Activated T-cell treated with anti-CD3 and anti-CD28 coated beads, Interleukin-2, amount 50 U/mL, for 72 hours (primary cell): ENCODE measurements around the gene FLNA. TPM values are rescaled to one million over a fixed set of nuclear protein-coding genes. Genes with fewer than 3 reads are reported as not detected.
"Not testable (repeated sequence)": the region's sequence is repeated elsewhere in the genome, so short reads cannot be mapped to it uniquely, and the experiment has no call there.

Experiments used
- ATAC-seq, 2 donors: fragments of 150-1000 bp; cut with Tn5 transposase; replicated peaks in 1 of 2; 2 replicates each; pipeline ENCODE4 v1.10.0; 2021; ENCODE audit warnings: moderate library complexity in 2 of 2, mild to moderate bottlenecking in 1 of 2
- DNase-seq, 2 donors: peaks; one replicate each; pipeline ENCODE4 v3.0.0; 2021 to 2022; ENCODE audit warnings: mixed read lengths in 1 of 2
- H3K27ac Mint-ChIP-seq: one replicate; pipeline ENCODE4 v1.8.0; 2022; ENCODE audit warnings: mild to moderate bottlenecking, moderate library complexity, mixed read lengths
- H3K27me3 Mint-ChIP-seq: one replicate; pipeline ENCODE4 v1.8.0; 2022; ENCODE audit warnings: low read depth, mixed read lengths
- H3K36me3 Mint-ChIP-seq, 2 donors: one replicate each; pipeline ENCODE4 v1.8.0; 2022; ENCODE audit warnings: mixed read lengths in 2 of 2, mild to moderate bottlenecking in 1 of 2; ENCODE audit not compliant: insufficient read depth in 2 of 2
- H3K4me1 Mint-ChIP-seq: one replicate; pipeline ENCODE4 v1.8.0; 2022; ENCODE audit warnings: low read depth, mixed read lengths
- H3K4me3 Mint-ChIP-seq, 2 donors: one replicate each; pipeline ENCODE4 v1.8.0; 2022; ENCODE audit warnings: mild to moderate bottlenecking in 2 of 2, mixed read lengths in 2 of 2, moderate library complexity in 2 of 2
- H3K9me3 Mint-ChIP-seq, 2 donors: one replicate each; pipeline ENCODE4 v1.8.0; 2022; ENCODE audit warnings: mixed read lengths in 2 of 2
- total RNA-seq, 2 donors: library from RNA; stranded (reverse); gene quantifications; one replicate each; pipeline ENCODE4 v1.2.3, GENCODE V29; 2022

Gene FLNA
- total RNA-seq, 2 donors from 2014 or later, result 755 to 777 TPM

- Mint-ChIP-seq H3K4me3 (peak overlapping the region in 1 of 2 donors; percentile 91), H3K36me3 (peaks cover 18 to 20% of the 10 kb centered on the region in 2 donors)
- H3K9me3 Mint-ChIP-seq, ATAC-seq, DNase-seq, H3K27ac Mint-ChIP-seq, H3K27me3 Mint-ChIP-seq, H3K4me1 Mint-ChIP-seq: not testable (repeated sequence)
Observed at GRCh38 chrX:154396363-154396762, 21.9 kb upstream of the FLNA start.

- H3K36me3 Mint-ChIP-seq, H3K9me3 Mint-ChIP-seq, H3K4me1 Mint-ChIP-seq, H3K4me3 Mint-ChIP-seq, H3K27me3 Mint-ChIP-seq, H3K27ac Mint-ChIP-seq, DNase-seq: not testable (repeated sequence)
- ATAC-seq, result peak; percentile 71
Observed at GRCh38 chrX:154389812-154390747, 15.6 kb upstream of the FLNA start.

GRCh38 chrX:154388649-154389048 lies 14.2 kb upstream of the FLNA start:
- not testable (repeated sequence) for H3K27me3 Mint-ChIP-seq, DNase-seq, H3K27ac Mint-ChIP-seq, H3K9me3 Mint-ChIP-seq, H3K36me3 Mint-ChIP-seq, H3K4me3 Mint-ChIP-seq, H3K4me1 Mint-ChIP-seq
- ATAC-seq, result peak; percentile 34 to 36

DNA sequence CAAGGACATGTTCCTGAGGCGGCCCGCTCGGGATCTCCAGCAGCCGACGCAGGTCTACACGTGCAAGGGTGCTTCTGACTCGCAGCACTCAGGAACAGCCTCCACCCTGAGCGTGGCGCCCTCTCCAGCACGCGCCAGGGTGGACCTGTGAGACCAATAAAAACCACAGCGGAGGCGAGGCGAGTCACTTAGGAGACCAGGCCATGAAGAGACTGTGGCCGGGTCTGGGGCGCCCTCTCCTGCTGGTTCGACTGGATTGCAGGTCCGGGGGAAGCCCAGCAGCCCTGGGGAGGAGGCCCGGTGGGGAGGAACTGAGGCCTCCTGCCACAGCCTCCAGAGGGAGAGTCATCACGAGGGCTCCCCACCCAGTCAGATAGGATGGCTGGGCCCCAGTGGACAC lies 13.7 kb upstream of the FLNA start:
- not testable (repeated sequence) for H3K27me3 Mint-ChIP-seq, H3K9me3 Mint-ChIP-seq, DNase-seq, H3K36me3 Mint-ChIP-seq, H3K27ac Mint-ChIP-seq, H3K4me3 Mint-ChIP-seq, H3K4me1 Mint-ChIP-seq
- peak; percentile 48 to 50 for ATAC-seq

DNA sequence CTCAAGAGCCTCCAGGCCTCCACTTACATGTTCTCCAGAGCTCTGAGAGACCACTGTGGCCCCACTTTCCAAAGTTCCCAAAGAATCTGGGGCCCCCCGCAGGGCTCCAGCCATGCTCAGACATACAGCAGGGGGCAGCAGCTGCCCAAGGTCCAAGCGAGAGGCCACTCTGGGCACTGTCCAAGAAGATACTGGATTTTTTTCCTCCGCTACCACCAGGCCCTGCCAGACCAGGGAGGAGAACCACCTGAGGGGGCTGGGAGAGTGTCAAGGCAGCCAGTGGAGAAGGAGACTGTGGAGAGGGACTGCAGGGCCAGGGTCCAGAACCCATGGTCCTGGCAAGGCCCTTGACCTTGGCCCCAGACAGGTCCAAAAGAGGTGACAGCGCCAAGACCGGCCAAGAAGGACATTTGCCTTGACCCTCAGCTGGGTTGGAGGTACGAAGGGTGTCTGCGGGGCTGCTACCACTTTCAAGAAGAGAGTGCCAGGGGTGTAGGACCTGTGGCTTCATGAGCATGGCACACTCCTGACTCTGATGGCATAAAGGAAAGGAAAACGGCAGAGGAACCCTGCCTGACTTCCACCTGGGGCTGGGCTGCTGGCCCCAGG lies 10.0 kb upstream of the FLNA start:
- Mint-ChIP-seq H3K36me3 (peaks cover 4 to 5% of the 10 kb centered on the region in 2 donors), H3K4me3 (no peak overlapping the region), H3K27me3 (no peaks in the 10 kb centered on the region), H3K9me3 (no peaks in the 10 kb centered on the region), H3K27ac (no peak overlapping the region), H3K4me1 (peaks cover 22% of the 10 kb centered on the region)
- DNase-seq, result no peak
- no peak for ATAC-seq

DNA sequence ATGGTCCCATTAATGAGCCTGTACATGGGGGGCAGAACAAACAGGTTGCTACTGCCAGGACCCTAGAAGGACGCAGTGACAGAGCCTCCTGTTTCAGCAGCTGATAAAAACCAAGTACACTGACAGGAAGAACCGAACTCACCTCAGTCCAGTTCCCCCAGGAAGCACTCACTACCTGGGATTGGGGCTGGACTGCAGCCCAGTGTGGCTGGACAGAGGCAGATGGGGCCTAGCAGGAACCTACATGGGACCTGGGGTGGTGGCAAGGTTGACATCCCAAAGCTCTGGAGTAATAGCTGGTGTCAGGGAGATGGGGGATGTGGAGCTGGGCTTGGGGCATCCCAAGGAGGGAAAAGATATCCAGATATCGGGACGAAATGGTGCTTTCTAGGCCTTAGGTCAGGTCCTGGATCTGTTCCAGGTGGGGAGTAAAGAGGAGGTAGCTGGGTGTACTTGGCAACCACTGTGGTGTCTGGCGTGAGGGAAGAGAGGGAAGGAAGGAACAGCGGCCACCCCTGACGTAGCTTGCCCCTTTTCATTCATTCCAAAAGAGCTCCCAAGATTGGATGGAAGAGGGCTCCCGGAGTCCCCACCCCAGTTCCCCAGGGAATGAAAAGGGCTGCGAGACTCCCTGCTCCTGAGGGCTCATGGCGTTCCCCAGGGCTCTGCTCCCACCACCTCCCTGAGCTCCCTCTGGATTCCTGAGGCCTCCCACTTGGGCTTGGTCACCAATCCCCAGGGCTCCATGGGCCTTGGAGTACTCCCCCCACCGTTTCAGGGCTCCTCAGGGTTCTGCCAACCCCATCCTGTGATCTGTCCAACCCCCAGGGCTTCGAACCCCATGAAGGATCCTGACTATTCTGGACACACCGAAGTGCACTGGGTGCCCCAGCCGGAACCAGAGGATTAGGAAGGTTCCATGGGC lies 9.2 kb upstream of the FLNA start:
- no peak for DNase-seq
- H3K36me3 Mint-ChIP-seq, result peaks cover 4 to 5% of the 10 kb centered on the region in 2 donors
- no peaks in the 10 kb centered on the region for H3K9me3 Mint-ChIP-seq
- no peak overlapping the region for H3K27ac Mint-ChIP-seq
- H3K4me1 Mint-ChIP-seq, result peaks cover 22% of the 10 kb centered on the region
- H3K4me3 Mint-ChIP-seq, result no peak overlapping the region
- no peak for ATAC-seq
- H3K27me3 Mint-ChIP-seq, result no peaks in the 10 kb centered on the region

DNA sequence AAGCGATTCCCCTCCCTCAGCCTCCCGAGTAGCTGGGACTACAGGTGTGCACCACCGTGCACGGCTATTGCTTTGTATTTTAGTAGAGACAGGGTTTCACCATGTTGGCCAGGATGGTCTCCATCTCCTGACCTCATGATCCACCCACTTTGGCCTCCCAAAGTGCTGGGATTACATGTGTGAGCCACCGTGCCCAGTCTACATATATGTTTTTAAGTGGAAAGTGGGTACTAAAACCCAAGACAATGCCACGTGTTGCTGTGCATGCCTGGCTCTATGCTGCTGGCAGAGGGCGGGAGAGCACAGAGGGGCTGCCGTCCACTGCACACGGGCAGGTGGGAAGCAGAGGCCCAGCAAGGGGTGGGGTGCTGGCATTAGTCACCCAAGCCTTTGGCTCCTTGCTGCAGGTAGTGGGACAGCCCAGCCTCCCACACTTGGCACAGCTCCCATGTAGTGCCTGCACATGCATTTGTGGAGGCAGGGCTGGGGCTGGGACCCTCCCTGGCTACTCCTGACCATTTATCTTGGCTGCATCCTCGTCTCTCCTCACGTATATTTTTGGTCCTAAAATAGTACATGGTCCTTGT lies 8.1 kb upstream of the FLNA start:
- Mint-ChIP-seq H3K4me3 (no peak overlapping the region), H3K27me3 (no peaks in the 10 kb centered on the region)
- no peak for ATAC-seq

GRCh38 chrX:154381271-154381670 lies 6.8 kb upstream of the FLNA start:
- no peak overlapping the region for H3K4me3 Mint-ChIP-seq
- H3K4me1 Mint-ChIP-seq, result peaks cover 28% of the 10 kb centered on the region
- DNase-seq (no peak), ATAC-seq (no peak)
- H3K9me3 Mint-ChIP-seq, result no peaks in the 10 kb centered on the region
- H3K27me3 Mint-ChIP-seq, result no peaks in the 10 kb centered on the region
- peaks cover 4 to 5% of the 10 kb centered on the region in 2 donors for H3K36me3 Mint-ChIP-seq
- no peak overlapping the region for H3K27ac Mint-ChIP-seq

More for the DNA sequence above, 8.1 kb upstream of the FLNA start:
- Mint-ChIP-seq H3K27ac (no peak overlapping the region), H3K9me3 (no peaks in the 10 kb centered on the region), H3K4me1 (peaks cover 22% of the 10 kb centered on the region), H3K36me3 (peaks cover 4 to 5% of the 10 kb centered on the region in 2 donors)
- no peak for DNase-seq

DNA sequence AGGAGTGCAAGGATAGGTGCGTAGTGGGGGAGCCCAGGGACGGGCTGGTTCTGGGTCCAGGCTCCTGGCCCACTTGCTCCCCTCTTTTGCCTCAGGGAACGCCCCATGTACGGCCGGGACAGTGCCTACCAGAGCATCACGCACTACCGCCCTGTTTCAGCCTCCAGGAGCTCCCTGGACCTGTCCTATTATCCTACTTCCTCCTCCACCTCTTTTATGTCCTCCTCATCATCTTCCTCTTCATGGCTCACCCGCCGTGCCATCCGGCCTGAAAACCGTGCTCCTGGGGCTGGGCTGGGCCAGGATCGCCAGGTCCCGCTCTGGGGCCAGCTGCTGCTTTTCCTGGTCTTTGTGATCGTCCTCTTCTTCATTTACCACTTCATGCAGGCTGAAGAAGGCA lies 6.4 kb upstream of the FLNA start:
- Mint-ChIP-seq H3K27me3 (no peaks in the 10 kb centered on the region), H3K27ac (peak overlapping the region; percentile 29), H3K36me3 (peaks cover 4 to 5% of the 10 kb centered on the region in 2 donors), H3K4me3 (peak overlapping the region; percentile 87 to 93), H3K9me3 (no peaks in the 10 kb centered on the region), H3K4me1 (peaks cover 28% of the 10 kb centered on the region)
- no peak for DNase-seq
- ATAC-seq, result no peak

- Mint-ChIP-seq H3K9me3 (no peaks in the 10 kb centered on the region), H3K27ac (peak overlapping the region; percentile 82), H3K36me3 (peaks cover 4 to 5% of the 10 kb centered on the region in 2 donors), H3K4me1 (peaks cover 28% of the 10 kb centered on the region), H3K4me3 (peak overlapping the region; percentile 87 to 93), H3K27me3 (no peaks in the 10 kb centered on the region)
- ATAC-seq, result no peak
- no peak for DNase-seq
Observed at GRCh38 chrX:154380153-154380552, 5.7 kb upstream of the FLNA start.

GRCh38 chrX:154379569-154379951 lies 5.1 kb upstream of the FLNA start:
- ATAC-seq (no peak), DNase-seq (no peak)
- peaks cover 4 to 5% of the 10 kb centered on the region in 2 donors for H3K36me3 Mint-ChIP-seq
- peak overlapping the region; percentile 87 to 93 for H3K4me3 Mint-ChIP-seq
- no peaks in the 10 kb centered on the region for H3K27me3 Mint-ChIP-seq
- no peaks in the 10 kb centered on the region for H3K9me3 Mint-ChIP-seq
- peaks cover 28% of the 10 kb centered on the region for H3K4me1 Mint-ChIP-seq
- no peak overlapping the region for H3K27ac Mint-ChIP-seq

- ATAC-seq, result peak; percentile 84 to 85
- H3K4me1 Mint-ChIP-seq, result peaks cover 28% of the 10 kb centered on the region
Observed at GRCh38 chrX:154378799-154379568, 4.5 kb upstream of the FLNA start, which contains the start of gene EMD. Gene EMD (plus strand): TSS chrX:154379295. CDS start chrX:154379485, 190 bp downstream.

More at GRCh38 chrX:154378799-154379568, 4.5 kb upstream of the FLNA start, which contains the start of gene EMD:
- DNase-seq, result peak; percentile 95 to 96
- no peaks in the 10 kb centered on the region for H3K27me3 Mint-ChIP-seq
- H3K36me3 Mint-ChIP-seq, result peaks cover 4 to 5% of the 10 kb centered on the region in 2 donors
- H3K27ac Mint-ChIP-seq, result peak within 1 kb of the TSS; percentile 82
- no peaks in the 10 kb centered on the region for H3K9me3 Mint-ChIP-seq
- H3K4me3 Mint-ChIP-seq, result peak within 1 kb of the TSS; percentile 87 to 93
